RWPE1 (cell line): ENCODE data around the gene FBXO15.

ENCODE experiments used
- CTCF ChIA-PET: fragments of 350-600 bp; sonication (Branson Sonifier 250); formaldehyde crosslinking; extraction: SDS; loops from one replicate; lab custom pipeline; 2021; lab: Yijun Ruan, JAX
- POLR2A ChIA-PET: fragments of 400-600 bp; formaldehyde crosslinking; extraction: SDS; loops from one replicate; lab custom pipeline; 2020; ENCODE audit warnings: antibody characterized with exemption; ENCODE audit not compliant: low non-redundant PET; lab: Yijun Ruan, JAX
- DNase-seq: peaks from one replicate; pipeline ENCODE4 v3.0.0; 2012; ENCODE audit warnings: low spot score
- H3K27ac ChIP-seq: fragments of 450-650 bp; 2 replicates; pipeline ENCODE4 v1.5.1; 2017
- TF ChIP-seq, protein P1 (sequence below): fragments of 450-650 bp; conservative IDR thresholded peaks from 2 replicates; pipeline ENCODE4 v1.5.1; 2017; ENCODE audit warnings: low read depth, mild to moderate bottlenecking

Gene FBXO15

GRCh38 chr18:74163019-74163660 is 15.5 kb upstream of the FBXO15 start:
- peak; percentile 49 for DNase-seq
- CTCF ChIA-PET, result interaction anchor here (0.7 to 1.1 kb wide), 2 partner anchors 179 to 986 kb away, joined by 3 to 6 read pairs; no protein-coding TSS in a partner anchor
- TF ChIP-seq, protein P1, sequence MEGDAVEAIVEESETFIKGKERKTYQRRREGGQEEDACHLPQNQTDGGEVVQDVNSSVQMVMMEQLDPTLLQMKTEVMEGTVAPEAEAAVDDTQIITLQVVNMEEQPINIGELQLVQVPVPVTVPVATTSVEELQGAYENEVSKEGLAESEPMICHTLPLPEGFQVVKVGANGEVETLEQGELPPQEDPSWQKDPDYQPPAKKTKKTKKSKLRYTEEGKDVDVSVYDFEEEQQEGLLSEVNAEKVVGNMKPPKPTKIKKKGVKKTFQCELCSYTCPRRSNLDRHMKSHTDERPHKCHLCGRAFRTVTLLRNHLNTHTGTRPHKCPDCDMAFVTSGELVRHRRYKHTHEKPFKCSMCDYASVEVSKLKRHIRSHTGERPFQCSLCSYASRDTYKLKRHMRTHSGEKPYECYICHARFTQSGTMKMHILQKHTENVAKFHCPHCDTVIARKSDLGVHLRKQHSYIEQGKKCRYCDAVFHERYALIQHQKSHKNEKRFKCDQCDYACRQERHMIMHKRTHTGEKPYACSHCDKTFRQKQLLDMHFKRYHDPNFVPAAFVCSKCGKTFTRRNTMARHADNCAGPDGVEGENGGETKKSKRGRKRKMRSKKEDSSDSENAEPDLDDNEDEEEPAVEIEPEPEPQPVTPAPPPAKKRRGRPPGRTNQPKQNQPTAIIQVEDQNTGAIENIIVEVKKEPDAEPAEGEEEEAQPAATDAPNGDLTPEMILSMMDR, result peak; percentile 24; the same call in 1 of the 2 replicates
- H3K27ac ChIP-seq, result no peak overlapping the region
- POLR2A ChIA-PET, result no interaction called here

DNA sequence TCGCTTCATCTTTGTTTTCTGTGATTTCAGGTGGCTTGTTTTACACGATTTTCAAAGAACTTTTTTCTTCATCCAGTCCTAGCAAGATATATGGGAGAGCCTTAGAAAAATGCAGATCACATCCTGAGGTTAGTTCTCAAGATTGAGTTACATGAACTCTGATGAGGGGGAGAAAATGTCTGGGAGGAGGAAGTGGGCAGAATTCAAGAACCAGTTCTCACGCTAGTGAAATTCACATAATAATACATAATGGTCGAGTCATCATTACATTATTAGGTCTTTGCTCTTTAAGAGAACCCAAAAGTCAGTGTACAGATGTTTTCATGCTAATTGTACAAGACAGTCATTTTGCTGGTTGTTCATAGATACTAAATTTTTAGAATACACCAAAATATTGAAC is 7.6 kb upstream of the FBXO15 start:
- ChIA-PET POLR2A (no interaction called here), CTCF (no interaction called here)
- TF ChIP-seq, protein P1, result no peak
- H3K27ac ChIP-seq, result no peak overlapping the region
- no peak for DNase-seq

- POLR2A ChIA-PET, result no interaction called here
- DNase-seq, result no peak
- TF ChIP-seq, protein P1, result no peak
- CTCF ChIA-PET, result no interaction called here
- no peak overlapping the region for H3K27ac ChIP-seq
Observed at GRCh38 chr18:74154716-74155115, 7.1 kb upstream of the FBXO15 start.

- ChIA-PET CTCF (no interaction called here), POLR2A (no interaction called here)
- DNase-seq, result no peak
- TF ChIP-seq, protein P1, result no peak
- H3K27ac ChIP-seq, result no peak overlapping the region
Observed at GRCh38 chr18:74153793-74154192, 6.2 kb upstream of the FBXO15 start.

- ChIA-PET POLR2A (no interaction called here), CTCF (no interaction called here)
- no peak overlapping the region for H3K27ac ChIP-seq
- no peak for DNase-seq
- TF ChIP-seq, protein P1, result no peak
Observed at GRCh38 chr18:74153377-74153776, 5.7 kb upstream of the FBXO15 start.

DNA sequence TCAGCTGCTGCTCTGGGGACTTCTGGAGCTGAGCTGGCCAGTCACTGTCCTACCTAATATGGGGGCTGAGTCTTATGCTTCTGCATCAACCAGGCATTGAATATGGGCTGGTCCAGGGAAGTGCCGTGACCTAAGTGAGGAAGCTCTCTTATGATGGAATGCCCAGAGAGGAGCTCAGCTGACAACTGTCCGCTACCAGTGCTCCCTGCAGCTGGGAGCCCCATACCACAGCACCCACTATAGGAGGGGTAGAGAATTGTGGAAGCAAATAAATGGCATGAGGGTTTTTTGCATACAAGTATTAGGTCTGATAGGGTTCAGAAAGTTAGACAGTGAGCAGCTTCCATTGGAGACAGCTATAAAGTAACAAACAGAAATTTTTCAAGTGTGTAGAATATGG is 5.2 kb upstream of the FBXO15 start:
- ChIA-PET CTCF (no interaction called here), POLR2A (no interaction called here)
- TF ChIP-seq, protein P1, result no peak
- H3K27ac ChIP-seq, result peak overlapping the region; percentile 22
- DNase-seq, result no peak
